Activated T-helper 1 cell treated with anti-CD3 and anti-CD28 coated beads, Interleukin-12 subunit alpha, Interleukin-12 subunit beta, Interleukin-2, Interleukin-4 antibody, amounts not matched to agents 30 ng/mL and 10 ng/mL and 1 ng/mL, durations not matched to agents 14 hours and 24 hours and 36 hours (primary cell): ENCODE measurements around the gene TMEM98. TPM values are rescaled to one million over a fixed set of nuclear protein-coding genes. Genes with fewer than 3 reads are reported as not detected.
A peak's percentile ranks its signal among the peaks of the same experiment; 100 is the strongest.
"Not testable (repeated sequence)": the region's sequence is repeated elsewhere in the genome, so short reads cannot be mapped to it uniquely, and the experiment has no call there.

Experiments
- DNase-seq: peaks from one replicate; pipeline ENCODE4 v3.0.0; 2021; ENCODE audit warnings: low spot score
- H3K27ac Mint-ChIP-seq: one replicate; pipeline ENCODE4 v1.8.0; 2021; ENCODE audit warnings: mild to moderate bottlenecking, mixed read lengths
- H3K27me3 Mint-ChIP-seq: one replicate; pipeline ENCODE4 v1.8.0; 2022; ENCODE audit warnings: mild to moderate bottlenecking, moderate library complexity, mixed read lengths; ENCODE audit not compliant: insufficient read depth
- H3K36me3 Mint-ChIP-seq: one replicate; pipeline ENCODE4 v1.8.0; 2021; ENCODE audit warnings: low read depth, mixed read lengths
- H3K4me1 Mint-ChIP-seq: one replicate; pipeline ENCODE4 v1.8.0; 2021; ENCODE audit warnings: low read depth, mixed read lengths
- H3K4me3 Mint-ChIP-seq: one replicate; pipeline ENCODE4 v1.8.0; 2021; ENCODE audit warnings: mild to moderate bottlenecking, moderate library complexity, mixed read lengths
- H3K9me3 Mint-ChIP-seq: one replicate; pipeline ENCODE4 v1.8.0; 2021; ENCODE audit warnings: mixed read lengths
- intact Hi-C: fragments of 100-400 bp; cut with micrococcal nuclease; formaldehyde crosslinking; loops from one replicate; pipeline ENCODE4 v1.15.1; 2024
- total RNA-seq: library from RNA; stranded (reverse); gene quantifications from 2 replicates; pipeline ENCODE4 v1.2.3, GENCODE V29; 2022

The TMEM98 gene
- total RNA-seq, 1 donor from 2014 or later = 0.57 TPM

GRCh38 chr17:32920293-32920692 lies 7.7 kb upstream of the TMEM98 start:
- H3K9me3 Mint-ChIP-seq = no peaks in the 10 kb centered on the region
- H3K4me3 Mint-ChIP-seq = no peak overlapping the region
- peaks cover 10% of the 10 kb centered on the region for H3K27me3 Mint-ChIP-seq
- H3K27ac Mint-ChIP-seq = no peak overlapping the region
- H3K36me3 Mint-ChIP-seq = no peaks in the 10 kb centered on the region
- intact Hi-C loops = no loop called here
- DNase-seq = no peak
- H3K4me1 Mint-ChIP-seq = peaks cover 25% of the 10 kb centered on the region

DNA sequence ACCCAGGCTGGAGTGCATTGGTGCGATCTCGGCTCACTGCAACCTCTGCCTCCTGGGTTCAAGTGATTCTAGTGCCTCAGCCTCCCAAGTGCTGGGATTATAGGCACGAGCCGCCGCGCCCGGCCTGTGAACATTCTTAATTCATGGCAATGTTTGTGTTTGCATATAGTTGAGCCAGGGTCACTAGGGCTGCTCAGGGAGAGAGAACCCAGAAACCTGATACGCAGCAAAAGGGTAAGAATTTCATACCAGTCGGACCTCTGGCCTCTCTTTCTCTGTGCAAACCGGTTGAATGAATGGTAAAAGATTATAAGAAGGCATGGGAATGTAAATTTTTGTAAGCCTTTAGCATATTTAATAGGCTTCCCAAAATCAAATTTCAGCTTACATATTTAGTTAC lies 6.9 kb upstream of the TMEM98 start:
- H3K4me3 Mint-ChIP-seq = no peak overlapping the region
- H3K27ac Mint-ChIP-seq = no peak overlapping the region
- peaks cover 15% of the 10 kb centered on the region for H3K27me3 Mint-ChIP-seq
- no peak for DNase-seq
- peaks cover 18% of the 10 kb centered on the region for H3K4me1 Mint-ChIP-seq
- intact Hi-C loops = no loop called here
- no peaks in the 10 kb centered on the region for H3K9me3 Mint-ChIP-seq
- H3K36me3 Mint-ChIP-seq = no peaks in the 10 kb centered on the region

DNA sequence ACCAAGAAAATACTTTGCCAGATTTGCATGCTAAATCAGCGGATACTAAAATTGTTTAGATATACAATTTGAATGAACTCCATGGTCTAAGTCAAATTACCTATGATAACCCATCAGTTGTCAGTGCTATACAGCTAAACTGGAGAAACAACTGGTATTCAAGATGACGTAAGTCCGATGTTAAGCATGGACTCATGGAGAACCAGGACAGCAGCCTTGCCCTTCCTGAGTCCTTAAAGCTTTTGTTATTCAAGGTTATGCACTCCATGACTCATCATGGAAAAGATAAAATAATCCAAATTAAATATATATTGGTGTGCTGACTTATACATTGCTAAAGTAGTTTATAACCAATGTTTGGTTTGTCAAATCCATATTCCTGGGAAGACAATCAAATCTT lies 4.0 kb upstream of the TMEM98 start:
- H3K9me3 Mint-ChIP-seq, H3K4me1 Mint-ChIP-seq, intact Hi-C loops, DNase-seq, H3K27ac Mint-ChIP-seq, H3K4me3 Mint-ChIP-seq, H3K36me3 Mint-ChIP-seq: not testable (repeated sequence)
- H3K27me3 Mint-ChIP-seq = peaks cover 19% of the 10 kb centered on the region

GRCh38 chr17:32926183-32926582 lies 1.8 kb upstream of the TMEM98 start:
- Mint-ChIP-seq H3K4me3 (no peak overlapping the region), H3K9me3 (no peaks in the 10 kb centered on the region), H3K36me3 (no peaks in the 10 kb centered on the region), H3K27ac (no peak overlapping the region), H3K4me1 (no peaks in the 10 kb centered on the region), H3K27me3 (peaks cover 33% of the 10 kb centered on the region)
- intact Hi-C loops = no loop called here
- DNase-seq = no peak

GRCh38 chr17:32926789-32927188 lies 1.2 kb upstream of the TMEM98 start:
- H3K27ac Mint-ChIP-seq, H3K4me3 Mint-ChIP-seq, DNase-seq, H3K4me1 Mint-ChIP-seq, H3K9me3 Mint-ChIP-seq, intact Hi-C loops, H3K36me3 Mint-ChIP-seq: not testable (repeated sequence)
- H3K27me3 Mint-ChIP-seq = peaks cover 38% of the 10 kb centered on the region

- Mint-ChIP-seq H3K9me3 (no peaks in the 10 kb centered on the region), H3K27ac (no peak overlapping the region)
These were observed 691 bp upstream of the TMEM98 start for GRCh38 chr17:32927201-32927723.

GRCh38 chr17:32928586-32929535 lies 908 bp downstream of the TMEM98 start:
- Mint-ChIP-seq H3K36me3 (no peaks in the 10 kb centered on the region), H3K4me3 (no peak overlapping the region), H3K9me3 (no peaks in the 10 kb centered on the region), H3K27ac (no peak overlapping the region), H3K27me3 (peaks cover 43% of the 10 kb centered on the region), H3K4me1 (no peaks in the 10 kb centered on the region)
- intact Hi-C loops = no loop called here
- no peak for DNase-seq

More at GRCh38 chr17:32927201-32927723, 691 bp upstream of the TMEM98 start:
- H3K27me3 Mint-ChIP-seq = peaks cover 39% of the 10 kb centered on the region
- no peaks in the 10 kb centered on the region for H3K4me1 Mint-ChIP-seq
- H3K36me3 Mint-ChIP-seq = no peaks in the 10 kb centered on the region
- peak overlapping the region; percentile 27 for H3K4me3 Mint-ChIP-seq
- no peak for DNase-seq
- intact Hi-C loops = no loop called here

DNA sequence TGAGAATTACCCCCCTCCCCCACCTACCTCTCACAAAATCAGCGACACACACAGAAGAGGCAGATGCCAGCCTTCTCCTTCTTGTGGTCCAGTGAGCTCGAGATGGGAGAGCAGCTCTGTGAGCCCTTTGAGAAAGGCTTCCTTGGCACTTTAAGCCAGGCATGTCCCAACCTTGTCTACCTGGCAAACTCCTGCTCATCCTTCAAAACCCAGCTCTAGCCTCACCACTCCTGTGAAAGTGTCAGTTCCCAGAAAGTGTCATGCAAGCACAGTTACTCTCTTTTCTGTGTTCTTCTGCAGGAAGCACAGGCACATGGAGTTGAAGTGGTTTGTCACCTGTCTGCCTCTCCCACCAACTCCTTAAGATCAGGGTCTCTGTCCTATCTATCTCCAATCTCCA lies 1.6 kb downstream of the TMEM98 start:
- H3K36me3 Mint-ChIP-seq = no peaks in the 10 kb centered on the region
- H3K9me3 Mint-ChIP-seq = no peaks in the 10 kb centered on the region
- no peak for DNase-seq
- H3K4me1 Mint-ChIP-seq = no peaks in the 10 kb centered on the region
- intact Hi-C loops = no loop called here
- peaks cover 43% of the 10 kb centered on the region for H3K27me3 Mint-ChIP-seq
- no peak overlapping the region for H3K4me3 Mint-ChIP-seq
- H3K27ac Mint-ChIP-seq = no peak overlapping the region

GRCh38 chr17:32930512-32930911 lies 2.6 kb downstream of the TMEM98 start:
- no peaks in the 10 kb centered on the region for H3K9me3 Mint-ChIP-seq
- H3K27ac Mint-ChIP-seq = no peak overlapping the region
- peaks cover 42% of the 10 kb centered on the region for H3K27me3 Mint-ChIP-seq
- DNase-seq = no peak
- intact Hi-C loops = no loop called here
- H3K4me3 Mint-ChIP-seq = no peak overlapping the region
- H3K36me3 Mint-ChIP-seq = no peaks in the 10 kb centered on the region
- H3K4me1 Mint-ChIP-seq = no peaks in the 10 kb centered on the region

- H3K27ac Mint-ChIP-seq = no peak overlapping the region
- peaks cover 39% of the 10 kb centered on the region for H3K27me3 Mint-ChIP-seq
- H3K9me3 Mint-ChIP-seq = no peaks in the 10 kb centered on the region
- no peaks in the 10 kb centered on the region for H3K36me3 Mint-ChIP-seq
- intact Hi-C loops = no loop called here
- H3K4me1 Mint-ChIP-seq = peaks cover under 1% of the 10 kb centered on the region
- no peak for DNase-seq
- no peak overlapping the region for H3K4me3 Mint-ChIP-seq
These were observed 3.7 kb downstream of the TMEM98 start for GRCh38 chr17:32931686-32932085.

DNA sequence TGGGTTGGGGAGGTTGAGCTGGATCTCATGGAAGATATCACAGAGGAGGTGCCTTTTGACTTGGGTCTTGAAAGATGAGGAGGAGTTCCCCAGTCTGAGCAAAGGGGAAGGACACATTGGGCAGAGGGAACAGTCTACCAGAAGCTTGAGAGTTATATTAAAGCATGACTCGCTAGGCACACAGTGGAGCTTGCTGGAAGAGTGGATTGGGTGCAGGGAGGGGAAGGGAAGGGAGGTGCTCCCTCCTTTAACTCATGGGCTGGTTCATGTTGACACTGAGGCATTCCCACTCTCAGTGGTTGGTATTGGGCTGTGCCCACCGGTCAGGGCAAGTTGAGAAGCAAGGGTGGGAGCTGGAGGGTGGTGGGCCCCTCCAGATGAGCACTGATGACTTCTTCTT lies 5.9 kb downstream of the TMEM98 start:
- peaks cover 37% of the 10 kb centered on the region for H3K27me3 Mint-ChIP-seq
- DNase-seq = no peak
- no peak overlapping the region for H3K4me3 Mint-ChIP-seq
- H3K27ac Mint-ChIP-seq = no peak overlapping the region
- intact Hi-C loops = no loop called here
- no peaks in the 10 kb centered on the region for H3K36me3 Mint-ChIP-seq
- H3K4me1 Mint-ChIP-seq = peaks cover 6% of the 10 kb centered on the region
- no peaks in the 10 kb centered on the region for H3K9me3 Mint-ChIP-seq

GRCh38 chr17:32935726-32936125 lies 7.8 kb downstream of the TMEM98 start:
- DNase-seq = no peak
- Mint-ChIP-seq H3K27me3 (peaks cover 25% of the 10 kb centered on the region), H3K27ac (no peak overlapping the region), H3K9me3 (no peaks in the 10 kb centered on the region), H3K4me1 (peaks cover 6% of the 10 kb centered on the region), H3K36me3 (no peaks in the 10 kb centered on the region), H3K4me3 (no peak overlapping the region)
- intact Hi-C loops = no loop called here

DNA sequence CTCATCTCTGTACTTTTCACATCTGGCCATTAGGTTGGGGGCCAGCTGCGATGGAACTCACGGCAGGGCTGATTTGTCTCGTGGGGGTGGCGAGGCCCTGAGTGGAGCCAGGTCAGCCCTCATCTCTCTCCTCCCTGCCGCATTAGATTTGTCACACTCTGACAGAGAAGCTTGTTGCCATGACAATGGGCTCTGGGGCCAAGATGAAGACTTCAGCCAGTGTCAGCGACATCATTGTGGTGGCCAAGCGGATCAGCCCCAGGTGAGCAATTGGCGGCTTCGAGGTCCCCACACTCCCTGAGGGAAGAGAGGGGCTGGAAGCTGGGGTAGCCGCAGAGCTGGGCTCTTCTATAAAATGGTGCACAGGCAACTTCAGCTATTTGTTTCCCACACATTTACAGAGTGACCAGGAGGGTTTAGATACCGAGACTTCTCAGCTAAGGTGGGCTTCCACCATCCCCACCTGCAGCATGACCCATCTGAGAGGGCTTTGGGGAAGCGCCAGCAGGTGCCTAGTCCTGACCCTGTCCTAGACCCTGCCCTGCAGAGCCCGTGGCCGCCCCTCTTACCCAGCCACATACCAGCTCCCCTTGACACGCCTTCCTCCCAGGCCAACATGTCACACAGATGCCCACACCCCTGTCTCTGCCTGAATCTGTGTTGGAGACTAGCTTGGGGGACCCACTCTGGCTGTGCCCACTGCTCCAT lies 8.4 kb downstream of the TMEM98 start:
- no peaks in the 10 kb centered on the region for H3K36me3 Mint-ChIP-seq
- no peak overlapping the region for H3K27ac Mint-ChIP-seq
- H3K9me3 Mint-ChIP-seq = no peaks in the 10 kb centered on the region
- peaks cover 20% of the 10 kb centered on the region for H3K27me3 Mint-ChIP-seq
- peaks cover 6% of the 10 kb centered on the region for H3K4me1 Mint-ChIP-seq
- no peak for DNase-seq
- intact Hi-C loops = no loop called here
- no peak overlapping the region for H3K4me3 Mint-ChIP-seq
